ENCODE measurements around the gene BLOC1S2.
"Not testable (repeated sequence)": the region's sequence is repeated elsewhere in the genome, so short reads cannot be mapped to it uniquely, and the experiment has no call there.

Gene BLOC1S2

DNA sequence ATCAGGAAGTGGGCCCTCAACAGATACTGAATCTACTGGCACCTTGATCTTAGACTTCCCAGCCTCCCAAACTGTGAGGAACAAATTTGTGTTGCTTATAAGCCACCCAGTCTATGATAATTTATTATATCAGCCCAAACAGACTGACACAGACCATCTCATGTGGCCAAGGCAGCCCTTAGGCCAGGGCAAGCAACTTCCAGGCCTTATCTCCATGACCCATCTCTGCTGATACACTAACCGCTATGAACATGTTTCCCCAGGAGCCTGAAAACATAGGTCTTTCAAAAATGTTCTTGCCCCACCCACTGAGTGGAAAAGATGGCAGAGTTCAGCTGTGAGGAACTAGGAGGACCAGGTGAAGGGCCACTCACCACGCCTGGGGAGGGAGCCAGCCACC, 3.2 kb upstream of the BLOC1S2 start:
- DNase-seq: no peak

DNA sequence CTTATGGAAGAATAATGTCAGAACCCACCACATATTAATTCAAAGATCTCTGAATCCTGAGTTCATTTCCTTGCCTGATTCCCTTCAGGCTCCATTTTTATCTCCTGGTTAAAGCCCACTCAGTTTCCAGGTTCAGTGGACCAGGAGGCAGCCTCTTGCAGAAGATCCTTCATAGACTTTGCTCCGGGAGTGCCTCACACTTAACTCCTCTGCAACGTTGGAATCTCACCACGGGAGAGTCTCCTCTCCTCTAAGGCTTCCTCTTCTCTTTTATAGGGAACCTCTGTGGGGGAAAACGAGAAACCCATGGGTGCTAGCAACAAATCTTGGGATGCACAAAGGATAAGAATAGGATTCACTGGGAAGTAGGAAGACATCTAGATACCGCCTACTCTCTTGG, 1.7 kb upstream of the BLOC1S2 start:
- DNase-seq: no peak

DNA sequence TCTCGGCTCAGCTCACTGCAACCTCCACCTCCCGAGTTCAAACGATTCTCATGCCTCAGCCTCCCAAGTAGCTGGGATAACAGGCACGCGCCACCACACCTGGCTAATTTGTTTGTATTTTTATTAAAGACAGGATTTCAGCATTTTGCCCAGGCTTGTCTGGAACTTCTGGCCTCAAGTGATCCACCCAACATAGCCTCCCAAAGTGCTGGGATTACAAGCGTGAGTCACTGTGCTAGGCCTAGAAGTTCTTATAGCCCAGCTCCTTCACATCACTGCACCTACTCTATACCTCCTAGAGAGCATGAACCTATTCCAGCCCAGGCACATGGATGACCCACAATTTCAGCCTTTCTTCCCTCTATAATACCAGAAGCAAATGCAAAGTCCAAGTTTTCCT, 1.3 kb upstream of the BLOC1S2 start:
- DNase-seq: no peak

DNA sequence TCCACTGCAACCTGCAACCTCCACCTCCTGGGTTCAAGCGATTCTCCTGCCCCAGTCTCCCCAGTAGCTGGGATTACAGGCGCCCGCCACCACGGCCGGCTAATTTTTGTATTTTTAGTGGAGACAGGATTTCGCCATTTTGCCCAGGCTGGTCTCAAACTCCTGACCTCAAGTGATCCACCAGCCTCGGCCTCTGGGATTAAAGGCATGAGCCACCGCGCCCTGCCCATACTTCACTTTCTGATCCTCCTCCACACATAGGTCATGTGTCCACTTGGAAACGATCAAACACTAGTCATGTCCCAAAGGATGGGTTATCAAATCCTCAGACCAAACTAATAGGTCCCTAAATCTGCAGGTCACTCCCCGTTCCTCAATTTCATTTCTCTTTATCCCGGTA, 1.2 kb downstream of the BLOC1S2 start:
- not testable (repeated sequence) for DNase-seq

DNA sequence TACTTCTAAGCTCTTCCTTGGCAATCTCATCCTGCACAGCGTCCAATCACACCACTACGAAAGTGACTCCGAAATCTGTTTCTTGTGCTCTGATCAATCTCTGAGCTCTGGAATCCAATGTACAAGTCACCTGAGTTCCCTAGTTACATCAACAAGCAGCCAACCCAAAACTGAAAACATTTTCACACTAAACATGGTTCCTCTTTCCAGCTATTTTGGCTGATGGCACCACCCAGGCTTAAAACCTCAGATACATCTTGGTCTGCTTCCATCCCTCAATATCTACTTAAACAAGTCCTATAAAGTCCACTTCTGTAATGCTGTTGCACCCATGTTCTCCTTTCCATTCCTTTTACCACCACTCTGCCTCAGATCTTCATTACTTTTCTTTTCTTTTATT, 3.6 kb downstream of the BLOC1S2 start:
- DNase-seq: no peak

DNA sequence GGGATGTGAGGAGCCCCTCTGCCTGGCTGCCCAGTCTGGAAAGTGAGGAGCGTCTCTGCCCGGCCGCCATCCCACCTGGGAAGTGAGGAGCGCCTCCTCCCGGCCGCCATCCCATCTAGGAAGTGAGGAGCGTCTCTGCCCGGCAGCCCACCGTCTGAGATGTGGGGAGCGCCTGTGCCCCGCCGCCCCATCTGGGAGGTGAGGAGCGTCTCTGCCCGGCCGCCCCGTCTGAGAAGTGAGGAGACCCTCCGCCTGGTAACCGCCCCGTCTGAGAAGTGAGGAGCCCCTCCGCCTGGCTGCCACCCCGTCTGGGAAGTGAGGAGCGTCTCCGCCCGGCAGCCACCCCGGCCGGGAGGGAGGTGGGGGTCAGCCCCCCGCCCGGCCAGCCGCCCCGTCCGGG, 9.5 kb downstream of the BLOC1S2 start:
- DNase-seq: not testable (repeated sequence)

DNA sequence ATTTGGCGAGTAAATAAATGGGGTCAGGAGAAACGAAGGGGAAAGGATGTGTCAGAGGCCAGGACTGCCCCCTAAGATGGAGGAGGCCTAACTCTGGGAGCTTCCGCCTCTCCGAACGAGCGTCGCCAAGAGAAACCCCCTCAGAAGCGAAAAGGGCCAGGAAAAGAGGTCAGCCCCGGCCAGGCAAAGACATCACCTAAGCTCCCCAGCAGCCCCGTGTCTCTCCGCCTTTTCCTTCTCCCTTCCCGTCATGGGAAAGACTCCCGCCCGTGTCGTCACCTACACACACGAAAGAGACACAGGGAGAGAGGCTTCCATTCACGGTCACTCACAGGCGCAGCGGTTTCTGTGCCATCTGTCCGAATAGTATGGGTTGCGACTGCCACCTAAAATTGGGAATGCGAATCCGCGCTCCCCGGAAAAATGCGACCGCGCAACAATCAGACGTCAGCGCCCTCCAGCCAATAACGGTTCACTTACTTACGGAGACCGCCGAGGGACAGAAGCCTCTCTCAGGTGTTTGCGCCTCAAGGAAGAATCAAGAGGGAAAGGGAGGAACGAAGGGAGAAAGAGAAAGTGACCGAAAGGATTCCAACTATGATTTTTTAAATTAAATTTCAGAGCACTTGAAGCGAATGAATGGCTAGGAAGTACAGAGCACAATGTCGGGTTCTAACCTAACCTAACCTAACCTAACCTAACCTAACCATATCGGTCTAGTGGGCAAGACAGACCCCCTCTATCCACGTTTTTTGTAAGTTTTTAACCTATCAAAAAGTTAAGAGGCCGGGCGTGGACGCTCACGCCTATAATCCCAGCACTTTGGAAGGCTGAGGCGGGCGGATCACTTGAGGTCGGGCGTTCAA, 19.0 kb downstream of the BLOC1S2 start, which contains the start of gene CWF19L1:
Gene CWF19L1 (minus strand): TSS at position 400 of the 866 bp plus-strand sequence. CDS start 45 bp downstream, at position 355.
- DNase-seq: peak; percentile 59

DNA sequence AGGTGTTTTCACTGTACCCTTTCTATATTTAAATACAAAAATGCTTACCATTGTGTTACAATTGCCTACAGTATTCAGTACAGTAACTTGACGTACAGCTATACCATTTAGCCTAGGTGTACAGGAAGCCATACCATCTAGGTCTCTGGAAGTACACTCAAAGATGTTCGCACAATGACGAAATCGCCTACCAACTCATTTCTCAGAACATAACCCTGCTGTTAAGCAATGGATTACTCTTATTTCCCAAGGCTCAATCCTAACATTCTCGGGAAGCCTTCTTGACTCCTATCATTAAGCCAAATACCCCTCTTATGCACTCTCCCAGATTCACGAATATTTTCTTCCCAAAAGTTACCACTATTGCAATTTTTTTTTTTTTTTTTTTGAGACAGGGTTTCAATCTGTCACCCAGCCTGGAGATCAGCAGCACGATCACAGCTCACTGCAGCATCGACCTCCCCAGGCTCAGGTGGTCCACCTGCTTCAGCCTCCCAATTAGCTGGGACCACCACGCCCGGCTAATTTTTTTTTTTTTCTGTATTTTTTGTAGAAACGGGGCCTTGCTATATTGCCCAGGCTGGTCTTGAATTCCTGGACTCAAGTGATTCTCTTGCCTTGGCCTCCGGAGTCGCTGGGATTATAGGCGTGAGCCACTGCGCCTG, 20.5 kb downstream of the BLOC1S2 start:
- no peak for DNase-seq

DNA sequence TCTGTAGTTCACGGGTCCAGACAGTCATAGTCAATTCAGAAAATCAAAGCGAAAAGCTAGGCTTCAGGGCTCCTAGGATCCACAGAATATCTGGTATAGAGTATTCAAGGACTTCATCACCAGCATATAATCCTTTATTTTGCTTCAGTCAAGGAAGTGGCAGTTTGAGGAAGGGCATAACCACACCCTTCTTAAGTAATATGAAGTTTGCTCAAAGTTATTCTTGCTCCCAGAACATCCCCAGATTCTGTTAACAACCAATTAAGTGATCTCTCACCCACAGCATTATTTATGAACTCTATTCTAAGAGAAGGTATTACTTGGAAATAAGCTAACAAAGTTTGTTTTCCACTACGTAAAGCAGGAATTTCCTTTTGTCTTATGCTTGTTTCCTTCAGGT, 32.3 kb downstream of the BLOC1S2 start:
- no peak for DNase-seq

DNA sequence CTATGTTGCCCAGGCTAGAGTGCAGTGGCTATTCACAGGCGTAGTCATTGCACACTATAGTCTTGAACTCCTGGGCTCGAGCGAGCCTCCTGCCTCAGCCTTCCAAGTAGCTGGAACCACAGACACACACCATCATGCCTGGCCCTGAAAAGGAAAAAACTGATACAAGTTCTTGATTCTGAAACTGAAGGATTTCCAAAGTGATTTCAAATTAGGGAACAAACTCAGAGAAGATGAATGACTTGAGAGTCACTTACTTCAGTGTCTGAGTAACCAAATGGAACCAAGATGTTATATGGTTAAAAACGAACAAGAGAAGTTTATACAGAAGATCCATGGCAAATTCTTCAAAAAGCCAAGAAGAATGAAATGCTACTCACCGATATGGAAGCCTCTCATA, 33.4 kb downstream of the BLOC1S2 start:
- DNase-seq: no peak

DNA sequence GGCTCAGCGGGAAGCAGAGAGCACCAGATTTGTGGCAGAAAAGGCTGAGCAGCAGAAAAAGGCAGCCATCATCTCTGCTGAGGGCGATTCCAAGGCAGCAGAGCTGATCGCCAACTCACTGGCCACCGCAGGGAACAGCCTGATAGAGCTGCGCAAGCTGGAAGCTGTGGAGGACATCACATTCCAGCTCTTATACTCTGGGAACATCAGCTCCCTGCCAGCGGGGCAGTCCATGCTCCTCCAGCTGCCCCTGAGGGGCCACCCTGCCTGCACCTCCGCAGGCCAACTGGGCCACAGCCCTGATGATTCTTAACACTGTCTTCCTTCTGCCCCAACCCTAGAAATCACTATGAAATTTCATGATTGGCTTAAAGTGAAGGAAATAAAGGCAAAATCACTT, 37.7 kb downstream of the BLOC1S2 start:
- no peak for DNase-seq

DNA sequence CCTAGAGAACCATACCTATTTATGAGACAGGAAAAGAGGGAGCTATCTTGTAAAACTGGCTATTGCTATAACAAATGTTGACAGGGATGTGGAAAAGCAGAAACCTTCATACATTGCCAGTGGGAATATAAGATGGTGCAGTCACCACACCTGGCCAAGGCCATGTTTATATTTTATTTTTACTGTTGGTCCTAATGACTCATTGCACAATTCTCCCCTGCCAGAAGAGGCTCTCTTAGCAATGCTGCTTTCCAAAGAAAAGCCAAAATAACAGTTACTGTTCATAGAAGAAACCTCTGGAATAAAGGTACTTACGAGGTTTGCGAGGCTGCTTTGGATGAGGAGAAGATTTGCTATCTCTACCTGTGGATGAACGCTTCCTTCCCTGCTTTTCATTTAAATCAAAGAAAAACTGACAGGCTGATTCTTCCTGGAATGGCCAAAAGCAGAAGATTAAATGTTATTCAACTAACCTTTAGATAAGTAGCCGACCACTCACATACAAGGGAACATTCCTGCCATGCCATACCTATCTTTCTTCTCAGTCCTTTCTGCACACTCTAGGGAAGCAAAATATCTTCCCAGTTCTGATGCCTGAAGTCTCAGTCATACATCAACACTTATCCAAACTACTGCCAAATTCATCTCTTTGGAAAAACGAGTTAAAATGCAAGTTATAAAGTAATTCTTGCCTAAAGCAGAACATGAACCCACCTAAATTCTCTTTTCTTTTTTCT, 40.8 kb downstream of the BLOC1S2 start:
- no peak for DNase-seq

DNA sequence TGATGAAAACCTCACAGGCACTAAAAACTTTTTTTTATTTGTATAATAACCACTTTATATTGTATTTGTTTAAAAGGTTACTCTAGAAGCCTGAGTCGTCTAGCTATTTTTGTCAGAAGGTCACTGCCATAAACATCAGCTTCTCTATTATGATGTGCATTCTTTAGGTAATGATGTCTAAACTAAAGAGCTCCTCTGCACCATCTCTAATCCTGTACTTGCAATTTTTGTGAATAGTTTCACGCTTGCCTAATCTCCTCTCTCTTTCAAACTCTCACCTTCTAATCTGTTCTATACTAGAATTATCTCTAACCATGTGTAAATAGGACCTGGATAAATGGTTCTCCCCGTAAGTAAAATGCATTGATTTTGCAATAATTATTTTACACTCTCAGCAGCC, 46.6 kb downstream of the BLOC1S2 start:
- DNase-seq: no peak

DNA sequence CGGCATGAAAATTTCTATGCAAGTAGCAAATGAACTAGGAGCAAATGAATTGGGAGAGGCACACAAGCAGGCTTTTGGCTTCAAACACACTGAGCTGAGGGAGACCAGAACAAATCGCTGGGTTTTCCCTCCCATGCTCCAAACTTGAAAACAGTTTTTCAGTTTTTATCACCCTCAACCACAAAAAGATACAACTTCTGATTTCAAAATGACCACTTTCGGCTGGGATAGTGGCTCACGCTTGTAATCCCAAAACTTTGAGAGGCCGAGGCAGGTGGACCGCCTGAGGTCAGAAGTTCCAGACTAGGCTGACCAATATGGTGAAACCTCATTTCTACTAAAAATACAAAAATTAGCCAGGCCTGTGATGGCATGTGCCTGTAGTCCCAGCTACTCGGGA, 48.1 kb downstream of the BLOC1S2 start:
- DNase-seq: no peak

DNA sequence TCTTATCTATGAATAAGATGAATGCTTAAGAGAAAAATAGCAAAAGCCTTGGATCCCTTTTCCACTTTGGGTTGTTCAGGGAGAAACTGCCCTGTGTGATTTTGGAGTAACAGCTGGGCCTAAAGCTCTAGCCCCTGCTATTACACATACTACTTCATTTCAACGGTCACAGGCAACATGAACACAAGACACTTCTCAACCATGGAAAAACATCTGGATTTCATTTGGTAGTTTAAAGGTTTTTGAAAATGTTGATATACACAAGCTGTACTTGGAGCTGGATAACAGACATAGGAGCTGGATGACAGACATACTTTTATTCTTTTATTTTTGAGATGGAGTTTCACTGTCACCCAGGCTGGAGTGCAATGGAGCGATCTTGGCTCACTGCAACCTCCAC, 54.4 kb downstream of the BLOC1S2 start:
- no peak for DNase-seq

DNA sequence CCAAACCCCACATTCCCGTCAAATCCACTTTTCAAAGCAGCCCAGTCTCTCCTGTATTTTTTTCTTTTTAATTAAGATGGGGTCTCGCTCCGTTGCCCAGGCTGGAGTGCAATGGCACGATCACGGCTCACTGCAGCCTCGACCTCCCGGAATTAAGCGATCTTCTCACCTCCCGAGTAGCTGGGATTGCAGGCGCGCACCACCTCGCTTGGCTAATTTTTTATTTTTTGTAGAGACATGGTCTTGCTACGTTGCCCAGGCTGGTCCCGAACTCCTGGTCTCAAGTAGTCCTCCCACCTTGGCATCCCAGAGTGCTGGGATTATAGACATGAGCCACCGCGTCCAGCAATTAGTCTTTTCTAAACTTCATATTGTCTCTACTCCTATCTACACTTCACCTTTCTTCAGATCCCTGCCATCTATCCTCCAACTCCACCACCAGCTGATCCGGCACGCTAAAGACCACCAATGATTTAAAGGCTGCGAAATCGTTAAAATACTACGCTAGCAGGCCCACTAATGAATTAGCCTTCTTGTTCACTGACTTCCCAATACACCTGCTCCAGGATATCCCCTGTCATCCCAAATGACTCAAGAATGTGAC, 56.6 kb downstream of the BLOC1S2 start:
- DNase-seq: no peak

DNA sequence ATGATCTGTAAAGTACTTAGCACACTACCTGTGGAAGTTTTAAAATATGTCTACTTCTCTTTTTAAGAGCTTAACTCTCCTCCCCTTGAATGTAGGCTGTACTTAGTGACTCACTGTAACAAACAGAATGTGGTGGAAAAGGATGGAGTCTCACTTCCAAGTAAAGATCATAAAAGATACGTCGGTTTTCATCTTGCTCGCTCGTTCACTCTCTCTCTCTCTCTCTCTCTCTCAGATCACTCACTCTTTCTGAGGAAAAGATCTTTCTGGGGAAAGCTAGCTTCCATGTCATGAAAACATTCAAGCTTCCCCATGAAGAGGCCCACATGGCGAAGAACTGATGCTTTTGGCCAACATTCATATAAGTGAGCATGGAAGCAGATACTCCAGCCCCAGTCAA, 62.6 kb downstream of the BLOC1S2 start:
- DNase-seq: no peak

Measured in NK-92 treated with Interleukin-12 subunit alpha and Interleukin-12 subunit beta, amount 100 ng/mL, for 24 hours (cell line).